Activated CD4-positive, alpha-beta T cell treated with anti-CD3 and anti-CD28 coated beads for 36 hours (primary cell): ENCODE data around the gene ITGB5. TPM values are rescaled to one million over a fixed set of nuclear protein-coding genes. Genes with fewer than 3 reads are reported as not detected.
"Not testable (repeated sequence)": the region's sequence is repeated elsewhere in the genome, so short reads cannot be mapped to it uniquely, and the experiment has no call there.

ENCODE experiments used
- ATAC-seq: fragments of 200-7000 bp; cut with Tn5 transposase; one replicate; pipeline ENCODE4 v1.10.0; 2021; ENCODE audit warnings: mild to moderate bottlenecking, moderate library complexity
- CTCF ChIA-PET: fragments of 350-600 bp; sonication (Branson Sonifier 250); formaldehyde crosslinking; loops from one replicate; lab custom pipeline; 2021; ENCODE audit warnings: antibody characterized with exemption; lab: Charles Lee
- POLR2A ChIA-PET: fragments of 350-600 bp; sonication (Branson Sonifier 250); formaldehyde crosslinking; loops from one replicate; lab custom pipeline; 2021; ENCODE audit warnings: antibody characterized with exemption, inconsistent platforms; lab: Charles Lee
- DNase-seq: peaks from one replicate; pipeline ENCODE4 v3.0.0-alpha.2; 2020
- H3K27ac Mint-ChIP-seq: one replicate; pipeline ENCODE4 v1.8.0; 2021; ENCODE audit warnings: mixed read lengths
- H3K27me3 Mint-ChIP-seq: one replicate; pipeline ENCODE4 v1.8.0; 2021; ENCODE audit warnings: mixed read lengths
- H3K36me3 Mint-ChIP-seq: one replicate; pipeline ENCODE4 v1.8.0; 2021; ENCODE audit warnings: low read depth, mixed read lengths
- H3K4me1 Mint-ChIP-seq: one replicate; pipeline ENCODE4 v1.8.0; 2021; ENCODE audit warnings: mixed read lengths
- H3K4me3 Mint-ChIP-seq: one replicate; pipeline ENCODE4 v1.8.0; 2021; ENCODE audit warnings: mild to moderate bottlenecking, moderate library complexity, mixed read lengths
- H3K9me3 Mint-ChIP-seq: one replicate; pipeline ENCODE4 v1.8.0; 2021; ENCODE audit warnings: low read depth, mixed read lengths
- intact Hi-C, 2 experiments: fragments of 100-400 bp; cut with DNase I in 1 of 2; cut with micrococcal nuclease in 1 of 2; formaldehyde crosslinking; loops; one replicate each; pipeline versions ENCODE4 v1.14.2 to v1.15.1; 2022 to 2024; cut with DNase I, micrococcal nuclease
- total RNA-seq, 2 experiments: library from RNA; stranded (reverse); gene quantifications; one replicate each; pipeline ENCODE4 v1.2.3, GENCODE V29; 2021

Gene ITGB5
- total RNA-seq, 2 experiments from 2014 or later = 0.57 to 0.72 TPM

- ATAC-seq = peak; percentile 33
- CTCF ChIA-PET = interaction anchor here (0.6 to 1.4 kb wide), 2 partner anchors 31 to 978 kb away, joined by 3 read pairs; no protein-coding TSS in a partner anchor
- POLR2A ChIA-PET = no interaction called here
- no peaks in the 10 kb centered on the region for H3K36me3 Mint-ChIP-seq
- H3K4me1 Mint-ChIP-seq = peaks cover 4% of the 10 kb centered on the region
- intact Hi-C loops = no loop called here
- no peaks in the 10 kb centered on the region for H3K9me3 Mint-ChIP-seq
- no peak overlapping the region for H3K4me3 Mint-ChIP-seq
- peak; percentile 13 for DNase-seq
- H3K27ac Mint-ChIP-seq = no peak overlapping the region
- peaks cover 1% of the 10 kb centered on the region for H3K27me3 Mint-ChIP-seq
Observed at GRCh38 chr3:124791639-124792151, 95.5 kb downstream of the ITGB5 start.

- ChIA-PET POLR2A (no interaction called here), CTCF (interaction anchor here (0.6 to 1.4 kb wide), 2 partner anchors 30 to 979 kb away, joined by 3 read pairs; no protein-coding TSS in a partner anchor)
- ATAC-seq (no peak), DNase-seq (no peak)
- Mint-ChIP-seq H3K27me3 (peaks cover 1% of the 10 kb centered on the region), H3K9me3 (no peaks in the 10 kb centered on the region), H3K4me3 (no peak overlapping the region), H3K4me1 (peaks cover 4% of the 10 kb centered on the region), H3K36me3 (no peaks in the 10 kb centered on the region), H3K27ac (no peak overlapping the region)
- intact Hi-C loops = no loop called here
Observed at GRCh38 chr3:124791142-124791541, 96.0 kb downstream of the ITGB5 start.

- H3K27ac Mint-ChIP-seq, intact Hi-C loops, H3K36me3 Mint-ChIP-seq, H3K4me3 Mint-ChIP-seq, H3K4me1 Mint-ChIP-seq, ATAC-seq, DNase-seq, H3K9me3 Mint-ChIP-seq, H3K27me3 Mint-ChIP-seq, POLR2A ChIA-PET: not testable (repeated sequence)
- CTCF ChIA-PET = interaction anchor here (2.0 to 4.2 kb wide), 2 partner anchors 11 to 112 kb away, joined by 9 to 25 read pairs; no protein-coding TSS in a partner anchor
Observed at GRCh38 chr3:124789103-124789502, 98.1 kb downstream of the ITGB5 start.

- H3K4me3 Mint-ChIP-seq = no peak overlapping the region
- POLR2A ChIA-PET = interaction anchor here (0.5 kb wide), 1 partner anchor 22 kb away, joined by 3 read pairs; no protein-coding TSS in a partner anchor
Observed at GRCh38 chr3:124788254-124788745, 98.9 kb downstream of the ITGB5 start.

DNA sequence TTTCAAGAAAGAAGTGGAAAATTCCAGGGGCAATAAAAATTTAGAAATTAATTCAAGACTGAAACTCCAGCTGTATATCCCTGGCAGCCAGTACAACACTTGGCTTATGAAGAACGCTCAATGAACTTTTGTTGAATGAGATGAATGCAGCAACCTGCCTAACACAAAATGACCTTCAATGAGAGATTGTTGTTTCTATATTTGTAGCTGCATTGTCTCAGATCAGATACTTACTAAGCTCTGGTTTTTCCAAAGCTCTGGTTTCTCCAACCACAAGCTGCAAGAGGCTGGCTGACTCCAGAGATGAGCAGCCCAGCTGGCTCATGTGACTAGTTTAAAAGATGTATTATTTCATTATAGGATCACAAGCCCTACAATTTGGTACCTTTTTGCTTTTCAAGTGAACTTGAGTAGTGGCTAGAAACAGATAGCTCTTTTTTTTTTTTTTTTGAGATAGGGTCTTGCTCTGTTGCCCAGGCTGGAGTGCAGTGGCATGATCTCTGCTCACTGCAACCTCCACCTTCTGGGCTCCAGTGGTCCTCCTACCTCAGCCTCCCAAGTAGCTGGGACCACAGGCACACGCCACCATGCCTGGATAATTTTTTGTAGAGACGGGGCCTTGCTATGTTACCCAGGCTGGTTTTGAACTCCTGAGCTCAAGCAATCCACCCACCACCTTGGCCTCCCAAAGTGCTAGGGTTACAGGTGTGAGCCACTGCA, 99.5 kb downstream of the ITGB5 start:
- Mint-ChIP-seq H3K27me3 (no peaks in the 10 kb centered on the region), H3K4me1 (peaks cover 4% of the 10 kb centered on the region), H3K36me3 (no peaks in the 10 kb centered on the region), H3K9me3 (no peaks in the 10 kb centered on the region), H3K4me3 (no peak overlapping the region), H3K27ac (no peak overlapping the region)
- ATAC-seq (peak; percentile 49), DNase-seq (peak; percentile 9)
- intact Hi-C loops = loop anchor here in 1 of 2 experiments (2.0 kb wide), 1 partner anchor 113 kb away; no protein-coding TSS in a partner anchor
- ChIA-PET POLR2A (interaction anchor here (0.6 kb wide), 1 partner anchor 79 kb away, joined by 3 read pairs; no protein-coding TSS in a partner anchor), CTCF (interaction anchor here (0.5 to 4.2 kb wide), 9 partner anchors 9 to 419 kb away, joined by 3 to 25 read pairs (median 4); no protein-coding TSS in a partner anchor)

More at GRCh38 chr3:124788254-124788745, 98.9 kb downstream of the ITGB5 start:
- intact Hi-C loops = no loop called here
- Mint-ChIP-seq H3K27me3 (no peaks in the 10 kb centered on the region), H3K36me3 (no peaks in the 10 kb centered on the region), H3K4me1 (peaks cover 4% of the 10 kb centered on the region), H3K9me3 (no peaks in the 10 kb centered on the region), H3K27ac (no peak overlapping the region)
- ATAC-seq (no peak), DNase-seq (no peak)
- CTCF ChIA-PET = interaction anchor here (0.7 to 4.2 kb wide), 4 partner anchors 10 to 419 kb away, joined by 4 to 25 read pairs (median 6); no protein-coding TSS in a partner anchor

- H3K36me3 Mint-ChIP-seq = no peaks in the 10 kb centered on the region
- no peak overlapping the region for H3K4me3 Mint-ChIP-seq
- no peaks in the 10 kb centered on the region for H3K9me3 Mint-ChIP-seq
- no peak overlapping the region for H3K27ac Mint-ChIP-seq
- intact Hi-C loops = loop anchor here in 1 of 2 experiments (2.0 kb wide), 1 partner anchor 114 kb away; no protein-coding TSS in a partner anchor
- H3K4me1 Mint-ChIP-seq = peaks cover 4% of the 10 kb centered on the region
- POLR2A ChIA-PET = no interaction called here
- DNase-seq (no peak), ATAC-seq (no peak)
- H3K27me3 Mint-ChIP-seq = no peaks in the 10 kb centered on the region
- CTCF ChIA-PET = interaction anchor here (0.5 to 4.2 kb wide), 14 partner anchors 15 to 200 kb away, joined by 3 to 25 read pairs (median 4); no protein-coding TSS in a partner anchor
Observed at GRCh38 chr3:124786511-124787241, 100.5 kb downstream of the ITGB5 start.

DNA sequence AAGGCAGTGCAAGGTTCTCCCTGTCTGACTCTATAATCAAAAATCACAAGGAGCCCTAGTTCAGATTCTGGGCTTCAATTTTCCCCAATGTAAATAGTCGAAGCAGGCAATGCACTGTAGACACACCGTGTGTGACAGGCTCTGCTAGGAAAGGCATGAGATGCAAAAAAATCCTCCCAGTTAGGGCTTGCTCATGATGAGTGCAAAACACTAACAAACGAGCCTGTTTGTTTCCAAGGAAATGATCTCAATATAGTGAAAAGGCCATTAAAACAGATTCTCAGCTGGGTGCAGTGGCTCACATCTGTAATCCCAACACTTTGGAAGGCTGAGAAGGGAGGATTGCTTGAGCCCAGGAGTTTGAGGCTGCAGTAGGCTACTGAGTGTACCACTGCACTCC, 101.2 kb downstream of the ITGB5 start:
- H3K9me3 Mint-ChIP-seq = no peaks in the 10 kb centered on the region
- DNase-seq (no peak), ATAC-seq (no peak)
- no peak overlapping the region for H3K27ac Mint-ChIP-seq
- ChIA-PET CTCF (interaction anchor here (0.6 to 4.2 kb wide), 8 partner anchors 14 to 138 kb away, joined by 3 to 25 read pairs (median 4); no protein-coding TSS in a partner anchor), POLR2A (no interaction called here)
- no peaks in the 10 kb centered on the region for H3K27me3 Mint-ChIP-seq
- intact Hi-C loops = loop anchor here in 1 of 2 experiments (2.0 kb wide), 1 partner anchor 115 kb away; no protein-coding TSS in a partner anchor
- no peak overlapping the region for H3K4me3 Mint-ChIP-seq
- no peaks in the 10 kb centered on the region for H3K36me3 Mint-ChIP-seq
- peaks cover 4% of the 10 kb centered on the region for H3K4me1 Mint-ChIP-seq

GRCh38 chr3:124784686-124785382, 102.3 kb downstream of the ITGB5 start:
- Mint-ChIP-seq H3K27me3 (no peaks in the 10 kb centered on the region), H3K27ac (no peak overlapping the region), H3K9me3 (no peaks in the 10 kb centered on the region), H3K4me1 (peaks cover 10% of the 10 kb centered on the region), H3K36me3 (no peaks in the 10 kb centered on the region), H3K4me3 (no peak overlapping the region)
- intact Hi-C loops = no loop called here
- CTCF ChIA-PET = interaction anchor here (1.8 to 4.2 kb wide), 2 partner anchors 106 to 117 kb away, joined by 6 to 25 read pairs; no protein-coding TSS in a partner anchor
- POLR2A ChIA-PET = no interaction called here
- no peak for DNase-seq
- ATAC-seq = no peak

DNA sequence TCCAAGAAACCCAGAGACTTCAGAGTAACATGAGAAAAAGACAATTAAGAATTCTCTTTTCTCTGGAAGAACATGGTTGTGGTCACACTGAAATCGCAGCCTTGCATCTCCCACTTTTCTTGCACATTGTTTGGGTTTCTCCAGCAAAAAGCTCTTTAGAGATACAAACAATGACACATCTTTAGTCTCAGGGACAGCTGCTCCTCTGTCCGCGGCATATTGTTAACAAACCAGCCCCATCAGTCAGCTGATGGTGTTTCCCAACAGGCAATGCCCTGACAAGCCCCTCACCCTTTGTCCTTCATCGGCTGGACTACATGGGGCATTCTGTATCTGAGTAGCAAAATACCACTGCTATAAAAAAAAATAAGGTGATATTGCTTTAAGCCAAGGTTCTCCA, 103.5 kb downstream of the ITGB5 start:
- Mint-ChIP-seq H3K4me3 (no peak overlapping the region), H3K9me3 (no peaks in the 10 kb centered on the region), H3K4me1 (peaks cover 10% of the 10 kb centered on the region), H3K27me3 (no peaks in the 10 kb centered on the region), H3K36me3 (no peaks in the 10 kb centered on the region), H3K27ac (no peak overlapping the region)
- ATAC-seq (no peak), DNase-seq (no peak)
- ChIA-PET POLR2A (no interaction called here), CTCF (no interaction called here)
- intact Hi-C loops = no loop called here

- H3K4me3 Mint-ChIP-seq, H3K4me1 Mint-ChIP-seq, H3K27me3 Mint-ChIP-seq, H3K36me3 Mint-ChIP-seq, H3K9me3 Mint-ChIP-seq, ATAC-seq, H3K27ac Mint-ChIP-seq, POLR2A ChIA-PET, DNase-seq, intact Hi-C loops: not testable (repeated sequence)
- CTCF ChIA-PET = interaction anchor here (1.0 kb wide), 1 partner anchor 22 kb away, joined by 3 read pairs; no protein-coding TSS in a partner anchor
Observed at GRCh38 chr3:124782377-124782712, 104.8 kb downstream of the ITGB5 start.
